ENCODE results near the gene RECQL5.

The RECQL5 gene

DNA sequence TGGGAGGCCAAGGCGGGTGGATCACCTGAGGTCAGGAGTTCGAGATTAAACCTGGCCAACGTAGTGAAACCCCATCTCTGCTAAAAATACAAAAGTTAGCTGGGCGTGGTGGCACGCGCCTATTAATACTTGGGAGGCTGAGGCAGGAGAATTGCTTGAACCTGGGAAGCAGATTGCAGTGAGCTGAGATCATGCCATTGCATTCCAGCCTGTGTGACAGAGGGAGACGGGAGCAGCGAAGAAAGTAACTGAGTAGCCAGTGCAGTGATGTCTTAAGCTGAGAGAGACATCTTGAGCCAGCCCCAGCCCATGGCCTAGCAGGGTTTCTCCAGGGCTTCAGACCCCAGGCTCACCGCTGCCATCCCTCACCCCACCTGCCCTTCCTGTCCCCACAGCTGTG is 43.6 kb downstream of the RECQL5 start:
- no peaks in the 10 kb centered on the region for H3K4me1 ChIP-seq (ENCODE audit: insufficient read depth, low read length)
- H3K9ac ChIP-seq (ENCODE audit: low read depth, low read length) = no peak overlapping the region
- H3K9me3 ChIP-seq (ENCODE audit: insufficient read depth, low read length, severe bottlenecking) = no peaks in the 10 kb centered on the region
- no peak for ATAC-seq (ENCODE audit: insufficient read depth, low read depth)
- H2AFZ ChIP-seq (ENCODE audit: low read depth, low read length) = no peak overlapping the region
- H3K79me2 ChIP-seq (ENCODE audit: insufficient read depth, low read length) = no peaks in the 10 kb centered on the region
- no peak overlapping the region for H3K4me3 ChIP-seq (ENCODE audit: low read depth in 1 of 2, low read length in 2 of 2)
- no peak overlapping the region for H3K4me2 ChIP-seq (ENCODE audit: insufficient read depth, low read length)
- no peak overlapping the region for H3K27ac ChIP-seq (ENCODE audit: low read length)
- H4K20me1 ChIP-seq (ENCODE audit: insufficient read depth, low read length) = 0 out of 2 replicates have a peak, but pooled peaks cover 7% of the 10 kb centered on the region
- no peaks in the 10 kb centered on the region for H3K27me3 ChIP-seq (ENCODE audit: insufficient read depth, low read length, poor library complexity)
- TF ChIP-seq, protein P1, sequence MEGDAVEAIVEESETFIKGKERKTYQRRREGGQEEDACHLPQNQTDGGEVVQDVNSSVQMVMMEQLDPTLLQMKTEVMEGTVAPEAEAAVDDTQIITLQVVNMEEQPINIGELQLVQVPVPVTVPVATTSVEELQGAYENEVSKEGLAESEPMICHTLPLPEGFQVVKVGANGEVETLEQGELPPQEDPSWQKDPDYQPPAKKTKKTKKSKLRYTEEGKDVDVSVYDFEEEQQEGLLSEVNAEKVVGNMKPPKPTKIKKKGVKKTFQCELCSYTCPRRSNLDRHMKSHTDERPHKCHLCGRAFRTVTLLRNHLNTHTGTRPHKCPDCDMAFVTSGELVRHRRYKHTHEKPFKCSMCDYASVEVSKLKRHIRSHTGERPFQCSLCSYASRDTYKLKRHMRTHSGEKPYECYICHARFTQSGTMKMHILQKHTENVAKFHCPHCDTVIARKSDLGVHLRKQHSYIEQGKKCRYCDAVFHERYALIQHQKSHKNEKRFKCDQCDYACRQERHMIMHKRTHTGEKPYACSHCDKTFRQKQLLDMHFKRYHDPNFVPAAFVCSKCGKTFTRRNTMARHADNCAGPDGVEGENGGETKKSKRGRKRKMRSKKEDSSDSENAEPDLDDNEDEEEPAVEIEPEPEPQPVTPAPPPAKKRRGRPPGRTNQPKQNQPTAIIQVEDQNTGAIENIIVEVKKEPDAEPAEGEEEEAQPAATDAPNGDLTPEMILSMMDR (IDR thresholded peaks at IDR 0.05; ENCODE audit: borderline replicate concordance, extremely low read depth, low read length, poor library complexity, severe bottlenecking) = no peak
- no peak for TF ChIP-seq EZH2 (IDR thresholded peaks at IDR 0.05; ENCODE audit: borderline replicate concordance, low read depth, low read length, severe bottlenecking)
- 0 out of 2 replicates have a peak, but pooled peaks cover 4% of the 10 kb centered on the region for H3K36me3 ChIP-seq (ENCODE audit: insufficient read depth, low read length)
- DNase-seq = no peak

GRCh38 chr17:75622771-75623273 is 44.1 kb downstream of the RECQL5 start:
- Histone ChIP-seq H3K79me2 (ENCODE audit: insufficient read depth, low read length) (no peaks in the 10 kb centered on the region), H3K4me1 (ENCODE audit: insufficient read depth, low read length) (no peaks in the 10 kb centered on the region), H3K9me3 (ENCODE audit: insufficient read depth, low read length, severe bottlenecking) (no peaks in the 10 kb centered on the region), H3K27me3 (ENCODE audit: insufficient read depth, low read length, poor library complexity) (no peaks in the 10 kb centered on the region), H3K4me2 (ENCODE audit: insufficient read depth, low read length) (no peak overlapping the region), H3K9ac (ENCODE audit: low read depth, low read length) (no peak overlapping the region), H3K27ac (ENCODE audit: low read length) (no peak overlapping the region), H4K20me1 (ENCODE audit: insufficient read depth, low read length) (0 out of 2 replicates have a peak, but pooled peaks cover 7% of the 10 kb centered on the region), H3K4me3 (ENCODE audit: low read depth in 1 of 2, low read length in 2 of 2) (no peak overlapping the region), H2AFZ (ENCODE audit: low read depth, low read length) (no peak overlapping the region), H3K36me3 (ENCODE audit: insufficient read depth, low read length) (0 out of 2 replicates have a peak, but pooled peaks cover 4% of the 10 kb centered on the region)
- ATAC-seq (ENCODE audit: insufficient read depth, low read depth) = no peak
- TF ChIP-seq EZH2 (IDR thresholded peaks at IDR 0.05; ENCODE audit: borderline replicate concordance, low read depth, low read length, severe bottlenecking) = no peak
- TF ChIP-seq, protein P1 (IDR thresholded peaks at IDR 0.05; ENCODE audit: borderline replicate concordance, extremely low read depth, low read length, poor library complexity, severe bottlenecking) = no peak
- no peak for DNase-seq

GRCh38 chr17:75622076-75622475 is 44.9 kb downstream of the RECQL5 start:
- Histone ChIP-seq H3K27ac (ENCODE audit: low read length) (no peak overlapping the region), H3K4me3 (ENCODE audit: low read depth in 1 of 2, low read length in 2 of 2) (no peak overlapping the region), H3K9ac (ENCODE audit: low read depth, low read length) (no peak overlapping the region), H3K27me3 (ENCODE audit: insufficient read depth, low read length, poor library complexity) (no peaks in the 10 kb centered on the region), H3K79me2 (ENCODE audit: insufficient read depth, low read length) (no peaks in the 10 kb centered on the region), H3K9me3 (ENCODE audit: insufficient read depth, low read length, severe bottlenecking) (no peaks in the 10 kb centered on the region), H2AFZ (ENCODE audit: low read depth, low read length) (no peak overlapping the region), H3K4me1 (ENCODE audit: insufficient read depth, low read length) (no peaks in the 10 kb centered on the region), H4K20me1 (ENCODE audit: insufficient read depth, low read length) (0 out of 2 replicates have a peak, but pooled peaks cover 7% of the 10 kb centered on the region), H3K36me3 (ENCODE audit: insufficient read depth, low read length) (0 out of 2 replicates have a peak, but pooled peaks cover 4% of the 10 kb centered on the region), H3K4me2 (ENCODE audit: insufficient read depth, low read length) (no peak overlapping the region)
- DNase-seq (no peak), ATAC-seq (ENCODE audit: insufficient read depth, low read depth) (no peak)
- TF ChIP-seq EZH2 (IDR thresholded peaks at IDR 0.05; ENCODE audit: borderline replicate concordance, low read depth, low read length, severe bottlenecking) = no peak

- Histone ChIP-seq H3K27ac (ENCODE audit: low read length) (no peak overlapping the region), H3K4me2 (ENCODE audit: insufficient read depth, low read length) (no peak overlapping the region), H3K4me3 (ENCODE audit: low read depth in 1 of 2, low read length in 2 of 2) (no peak overlapping the region), H3K36me3 (ENCODE audit: insufficient read depth, low read length) (no peaks in the 10 kb centered on the region), H4K20me1 (ENCODE audit: insufficient read depth, low read length) (0 out of 2 replicates have a peak, but pooled peaks cover 7% of the 10 kb centered on the region), H3K4me1 (ENCODE audit: insufficient read depth, low read length) (no peaks in the 10 kb centered on the region), H3K27me3 (ENCODE audit: insufficient read depth, low read length, poor library complexity) (no peaks in the 10 kb centered on the region), H3K79me2 (ENCODE audit: insufficient read depth, low read length) (no peaks in the 10 kb centered on the region), H3K9ac (ENCODE audit: low read depth, low read length) (no peak overlapping the region), H3K9me3 (ENCODE audit: insufficient read depth, low read length, severe bottlenecking) (no peaks in the 10 kb centered on the region), H2AFZ (ENCODE audit: low read depth, low read length) (no peak overlapping the region)
- ATAC-seq (ENCODE audit: insufficient read depth, low read depth) (no peak), DNase-seq (no peak)
- TF ChIP-seq, protein P1 (IDR thresholded peaks at IDR 0.05; ENCODE audit: borderline replicate concordance, extremely low read depth, low read length, poor library complexity, severe bottlenecking) = no peak
- no peak for TF ChIP-seq EZH2 (IDR thresholded peaks at IDR 0.05; ENCODE audit: borderline replicate concordance, low read depth, low read length, severe bottlenecking)
Measured at GRCh38 chr17:75621489-75621888, 45.5 kb downstream of the RECQL5 start.
